ENCODE results near the gene PER2.

The PER2 gene

GRCh38 chr2:238305965-238306671 lies 17.7 kb upstream of the PER2 start:
- no peak for DNase-seq

GRCh38 chr2:238305092-238305862 lies 16.9 kb upstream of the PER2 start:
- no peak for DNase-seq

GRCh38 chr2:238304116-238304515 lies 15.7 kb upstream of the PER2 start:
- no peak for DNase-seq

GRCh38 chr2:238302751-238303150 lies 14.3 kb upstream of the PER2 start:
- no peak for DNase-seq

GRCh38 chr2:238302087-238302486 lies 13.7 kb upstream of the PER2 start:
- DNase-seq: no peak

- DNase-seq: no peak
Measured at GRCh38 chr2:238299803-238300202, 11.4 kb upstream of the PER2 start.

GRCh38 chr2:238296638-238297457 lies 8.4 kb upstream of the PER2 start:
- no peak for DNase-seq

GRCh38 chr2:238295144-238296112 lies 7.0 kb upstream of the PER2 start:
- no peak for DNase-seq

- DNase-seq: no peak
Measured at GRCh38 chr2:238294393-238295143, 6.2 kb upstream of the PER2 start.

GRCh38 chr2:238294046-238294392 lies 5.6 kb upstream of the PER2 start:
- DNase-seq: no peak

GRCh38 chr2:238291550-238292281 lies 3.3 kb upstream of the PER2 start:
- DNase-seq: no peak

GRCh38 chr2:238290715-238291549 lies 2.5 kb upstream of the PER2 start:
- DNase-seq: no peak

- DNase-seq: no peak
Measured at GRCh38 chr2:238290091-238290509, 1.7 kb upstream of the PER2 start.

- no peak for DNase-seq
Measured at GRCh38 chr2:238289574-238289973, 1.2 kb upstream of the PER2 start.

- DNase-seq: peak; percentile 97
Measured at GRCh38 chr2:238288650-238289573, 502 bp upstream of the PER2 start.

- peak; percentile 53 for DNase-seq
Measured at GRCh38 chr2:238286987-238287736, 1.2 kb downstream of the PER2 start.

GRCh38 chr2:238286551-238286950 lies 1.9 kb downstream of the PER2 start:
- no peak for DNase-seq

GRCh38 chr2:238286095-238286494 lies 2.3 kb downstream of the PER2 start:
- no peak for DNase-seq

Measured in activated naive CD4-positive, alpha-beta T cell treated with anti-CD3 and anti-CD28 coated beads, Interleukin-2, amount 50 U/mL, for 16 hours (primary cell).